ENCODE measurements around the gene SMARCD3. TPM values are rescaled to one million over a fixed set of nuclear protein-coding genes. Genes with fewer than 3 reads are reported as not detected.

SMARCD3 gene
- total RNA-seq, 6 experiments from 2014 or later = 28.0 to 32.9 (median 31.2) TPM

DNA sequence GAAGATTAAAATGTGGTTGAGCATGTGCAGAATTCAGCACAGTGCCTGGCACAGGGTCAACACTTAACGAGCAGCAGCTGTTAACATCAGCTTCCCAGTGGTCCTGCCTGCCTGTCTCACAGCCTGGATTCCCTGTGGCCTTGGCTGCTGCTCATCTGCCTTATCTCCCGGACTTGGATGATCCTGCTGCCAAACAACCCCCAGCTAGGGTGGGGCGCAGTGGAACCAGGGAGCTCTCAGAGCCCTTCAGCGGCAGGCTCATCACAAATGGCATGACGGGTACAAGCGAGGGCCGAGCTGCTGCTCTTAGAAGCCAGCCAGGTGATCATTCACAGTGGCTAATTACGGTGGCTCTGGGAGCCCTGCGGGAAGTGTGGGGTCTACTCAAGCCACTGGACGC is 13.0 kb upstream of the SMARCD3 start:
- no peaks in the 10 kb centered on the region; the same call in 1 of the 2 replicates for H3K9me3 Mint-ChIP-seq
- H3K4me1 Mint-ChIP-seq (ENCODE audit: low read depth) = no peaks in the 10 kb centered on the region
- TF ChIP-seq, protein P1, sequence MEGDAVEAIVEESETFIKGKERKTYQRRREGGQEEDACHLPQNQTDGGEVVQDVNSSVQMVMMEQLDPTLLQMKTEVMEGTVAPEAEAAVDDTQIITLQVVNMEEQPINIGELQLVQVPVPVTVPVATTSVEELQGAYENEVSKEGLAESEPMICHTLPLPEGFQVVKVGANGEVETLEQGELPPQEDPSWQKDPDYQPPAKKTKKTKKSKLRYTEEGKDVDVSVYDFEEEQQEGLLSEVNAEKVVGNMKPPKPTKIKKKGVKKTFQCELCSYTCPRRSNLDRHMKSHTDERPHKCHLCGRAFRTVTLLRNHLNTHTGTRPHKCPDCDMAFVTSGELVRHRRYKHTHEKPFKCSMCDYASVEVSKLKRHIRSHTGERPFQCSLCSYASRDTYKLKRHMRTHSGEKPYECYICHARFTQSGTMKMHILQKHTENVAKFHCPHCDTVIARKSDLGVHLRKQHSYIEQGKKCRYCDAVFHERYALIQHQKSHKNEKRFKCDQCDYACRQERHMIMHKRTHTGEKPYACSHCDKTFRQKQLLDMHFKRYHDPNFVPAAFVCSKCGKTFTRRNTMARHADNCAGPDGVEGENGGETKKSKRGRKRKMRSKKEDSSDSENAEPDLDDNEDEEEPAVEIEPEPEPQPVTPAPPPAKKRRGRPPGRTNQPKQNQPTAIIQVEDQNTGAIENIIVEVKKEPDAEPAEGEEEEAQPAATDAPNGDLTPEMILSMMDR (IDR thresholded peaks at IDR 0.05) = no peak
- no peak for DNase-seq
- H3K27me3 Mint-ChIP-seq (ENCODE audit: insufficient read depth) = peaks cover 68% of the 10 kb centered on the region
- H3K36me3 Mint-ChIP-seq (ENCODE audit: low read depth) = 0 out of 2 replicates have a peak, but pooled peaks cover 4% of the 10 kb centered on the region
- H3K27ac Mint-ChIP-seq = no peak overlapping the region
- H3K4me3 Mint-ChIP-seq = no peak overlapping the region

DNA sequence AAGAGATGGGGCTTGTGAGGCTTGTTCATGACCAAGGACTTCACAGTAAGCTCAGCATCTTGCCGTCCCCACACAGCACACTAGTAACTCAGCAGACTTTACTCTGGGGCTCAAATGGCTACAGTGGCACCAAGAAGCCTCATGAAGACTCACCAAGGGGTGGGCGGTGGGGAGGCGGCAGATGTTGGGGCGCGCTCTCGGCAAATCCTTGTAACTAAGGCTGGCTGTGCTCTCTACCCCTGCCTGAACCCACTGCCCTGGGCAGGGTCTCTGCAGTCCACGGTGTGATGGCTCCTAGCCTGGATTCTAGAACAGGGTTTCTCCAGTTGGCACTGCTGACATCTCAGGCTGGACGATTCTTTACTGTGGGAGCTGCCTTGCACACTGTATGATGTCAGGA is 12.4 kb upstream of the SMARCD3 start:
- no peak for DNase-seq
- no peaks in the 10 kb centered on the region; the same call in 1 of the 2 replicates for H3K9me3 Mint-ChIP-seq
- TF ChIP-seq, protein P1 (IDR thresholded peaks at IDR 0.05) = no peak
- H3K27ac Mint-ChIP-seq = no peak overlapping the region
- no peaks in the 10 kb centered on the region for H3K4me1 Mint-ChIP-seq (ENCODE audit: low read depth)
- 0 out of 2 replicates have a peak, but pooled peaks cover 4% of the 10 kb centered on the region for H3K36me3 Mint-ChIP-seq (ENCODE audit: low read depth)
- H3K27me3 Mint-ChIP-seq (ENCODE audit: insufficient read depth) = peaks cover 71% of the 10 kb centered on the region
- H3K4me3 Mint-ChIP-seq = no peak overlapping the region

DNA sequence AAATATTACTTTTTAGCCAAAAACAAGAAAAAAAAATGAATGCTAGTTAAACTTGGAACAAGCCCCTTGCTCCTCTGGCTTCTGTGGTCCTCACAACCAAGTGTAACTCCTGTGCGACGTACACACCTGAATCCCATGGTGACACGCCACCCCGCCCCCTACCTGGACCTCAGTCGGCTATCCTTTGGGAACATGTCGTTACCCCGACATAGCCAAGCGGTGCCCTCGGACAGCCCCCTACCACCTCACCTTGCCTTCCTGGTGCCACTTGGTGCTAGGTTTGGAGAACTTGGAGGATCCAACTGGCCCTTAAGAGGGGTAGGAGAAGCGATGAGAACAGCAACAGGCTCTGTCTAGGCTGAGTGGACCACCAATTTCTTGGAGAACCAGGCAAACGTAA is 12.0 kb upstream of the SMARCD3 start:
- H3K4me3 Mint-ChIP-seq = no peak overlapping the region
- H3K9me3 Mint-ChIP-seq = no peaks in the 10 kb centered on the region; the same call in 1 of the 2 replicates
- 0 out of 2 replicates have a peak, but pooled peaks cover 4% of the 10 kb centered on the region for H3K36me3 Mint-ChIP-seq (ENCODE audit: low read depth)
- H3K27ac Mint-ChIP-seq = no peak overlapping the region
- DNase-seq = no peak
- H3K27me3 Mint-ChIP-seq (ENCODE audit: insufficient read depth) = peaks cover 72% of the 10 kb centered on the region
- TF ChIP-seq, protein P1 (IDR thresholded peaks at IDR 0.05) = no peak
- H3K4me1 Mint-ChIP-seq (ENCODE audit: low read depth) = no peaks in the 10 kb centered on the region

DNA sequence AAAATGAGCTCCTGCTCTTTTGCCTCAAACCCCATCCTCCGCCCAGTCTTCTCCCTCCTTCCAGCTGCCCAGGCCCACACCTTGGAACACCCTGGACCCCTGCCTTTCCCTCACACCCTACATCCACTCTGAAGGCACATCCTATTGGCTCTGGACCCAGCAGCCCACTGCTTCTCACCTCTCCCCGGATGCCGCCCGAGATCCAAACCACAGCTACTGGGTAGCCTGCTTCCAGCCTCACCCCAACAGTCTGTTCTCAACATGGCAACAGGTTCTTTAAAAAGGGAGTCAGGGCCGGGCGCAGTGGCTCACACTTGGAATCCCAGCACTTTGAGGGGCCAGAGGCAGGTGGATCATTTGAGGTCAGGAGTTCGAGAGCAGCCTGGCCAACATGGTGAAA is 9.5 kb upstream of the SMARCD3 start:
- H3K9me3 Mint-ChIP-seq = no peaks in the 10 kb centered on the region; the same call in 1 of the 2 replicates
- H3K36me3 Mint-ChIP-seq (ENCODE audit: low read depth) = 0 out of 2 replicates have a peak, but pooled peaks cover 4% of the 10 kb centered on the region
- peaks cover 63% of the 10 kb centered on the region for H3K27me3 Mint-ChIP-seq (ENCODE audit: insufficient read depth)
- TF ChIP-seq, protein P1 (IDR thresholded peaks at IDR 0.05) = no peak
- no peak overlapping the region for H3K27ac Mint-ChIP-seq
- 0 out of 2 replicates have a peak, but pooled peaks cover under 1% of the 10 kb centered on the region for H3K4me1 Mint-ChIP-seq (ENCODE audit: low read depth)
- no peak overlapping the region for H3K4me3 Mint-ChIP-seq
- DNase-seq = no peak

DNA sequence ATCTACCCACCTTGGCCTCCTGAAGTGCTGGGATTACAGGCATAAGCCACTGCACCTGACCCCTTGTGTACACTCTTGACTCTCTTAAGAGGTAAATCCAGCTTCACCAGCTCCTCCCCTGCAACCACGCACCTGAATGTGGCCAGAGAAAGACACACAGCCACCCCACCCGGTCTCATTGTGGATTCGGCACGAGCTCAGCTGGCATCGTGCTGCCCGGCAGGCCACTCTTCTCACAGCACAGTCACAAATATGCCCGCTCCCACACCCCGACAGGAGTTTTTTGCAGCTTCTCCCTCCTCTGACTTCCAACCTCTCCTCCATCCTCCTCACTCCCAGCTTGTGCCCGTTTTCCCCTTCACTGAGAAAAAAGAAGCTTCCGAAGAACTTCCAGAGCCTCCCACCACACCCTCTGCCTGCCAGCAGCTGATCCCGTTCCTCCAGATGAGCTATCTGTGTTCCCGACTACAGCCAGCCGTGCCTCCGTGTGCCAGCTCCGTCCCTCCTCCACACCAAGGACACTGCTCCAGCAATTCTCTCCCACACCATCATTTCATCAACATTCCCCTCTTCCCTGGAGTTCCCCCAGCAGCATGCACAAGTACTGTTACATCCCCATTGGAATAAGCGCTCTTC is 8.0 kb upstream of the SMARCD3 start:
- TF ChIP-seq, protein P1 (IDR thresholded peaks at IDR 0.05) = no peak
- Mint-ChIP-seq H3K4me1 (ENCODE audit: low read depth) (peaks cover 11% of the 10 kb centered on the region), H3K36me3 (ENCODE audit: low read depth) (0 out of 2 replicates have a peak, but pooled peaks cover 4% of the 10 kb centered on the region), H3K9me3 (no peaks in the 10 kb centered on the region; the same call in 1 of the 2 replicates), H3K4me3 (no peak overlapping the region), H3K27ac (no peak overlapping the region), H3K27me3 (ENCODE audit: insufficient read depth) (peaks cover 51% of the 10 kb centered on the region)
- no peak for DNase-seq

Measured in HFFc6 (cell line).